ENCODE data around the gene FAM50B.

Gene FAM50B

GRCh38 chr6:3848925-3849605 lies at the start of gene FAM50B:
Gene FAM50B, plus strand, starts transcription at chr6:3849373. Its CDS starts 439 bp downstream, at chr6:3849812.
- TF ChIP-seq CTCF (conservative IDR thresholded peaks at IDR 0.05) = peak; percentile 94
- no peak for TF ChIP-seq ZFX (IDR thresholded peaks at IDR 0.05)
- peak within 1 kb of the TSS; percentile 64 for H3K27ac ChIP-seq

DNA sequence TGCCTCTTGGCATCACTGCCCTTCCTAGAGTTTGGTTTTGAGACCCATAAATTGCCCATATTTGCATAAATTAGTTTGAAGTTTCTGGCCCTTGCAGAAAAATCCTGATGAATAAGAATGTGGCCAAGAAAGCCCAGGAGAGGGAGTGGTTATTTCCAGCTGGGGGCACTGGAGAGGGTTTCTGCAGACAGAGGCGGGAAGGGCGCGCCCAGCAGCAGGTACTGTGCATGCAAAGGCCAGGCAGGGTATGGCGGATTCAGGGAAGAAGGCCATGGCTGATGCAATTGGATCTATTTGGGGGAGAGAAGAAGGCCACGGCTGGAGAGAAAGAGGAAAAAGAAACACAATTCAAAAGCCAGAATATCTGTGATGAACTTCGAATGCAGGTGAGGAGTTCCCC lies 49.5 kb upstream of the FAM50B start:
- no peak overlapping the region for H3K27ac ChIP-seq
- TF ChIP-seq ZFX (IDR thresholded peaks at IDR 0.05) (no peak), CTCF (conservative IDR thresholded peaks at IDR 0.05) (no peak)

GRCh38 chr6:3800850-3801591 lies 48.2 kb upstream of the FAM50B start:
- H3K27ac ChIP-seq = no peak overlapping the region
- no peak for TF ChIP-seq CTCF (conservative IDR thresholded peaks at IDR 0.05)
- TF ChIP-seq ZFX (IDR thresholded peaks at IDR 0.05) = no peak

DNA sequence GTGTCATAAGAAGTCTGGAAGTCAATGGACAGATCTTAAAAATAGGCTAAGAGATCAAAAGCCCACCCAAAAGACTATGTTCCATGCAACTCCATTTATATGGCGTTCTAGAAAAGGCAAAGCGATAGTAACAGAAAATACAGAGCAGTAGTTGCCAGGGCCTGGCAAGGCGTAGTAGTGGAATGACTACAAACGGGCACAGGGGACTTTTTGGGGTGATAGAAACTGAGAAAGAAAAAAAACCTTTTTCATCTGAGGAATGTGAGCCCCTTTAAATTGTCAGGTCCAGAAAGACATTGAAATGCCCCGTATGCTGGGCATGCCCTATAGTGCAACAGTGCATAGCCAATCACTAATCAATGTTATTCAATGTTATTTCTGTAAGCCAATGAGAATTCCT lies 47.2 kb upstream of the FAM50B start:
- TF ChIP-seq ZFX (IDR thresholded peaks at IDR 0.05) (no peak), CTCF (conservative IDR thresholded peaks at IDR 0.05) (no peak)
- no peak overlapping the region for H3K27ac ChIP-seq

GRCh38 chr6:3803627-3804468 lies 45.3 kb upstream of the FAM50B start:
- no peak overlapping the region for H3K27ac ChIP-seq
- TF ChIP-seq CTCF (conservative IDR thresholded peaks at IDR 0.05) (no peak), ZFX (IDR thresholded peaks at IDR 0.05) (no peak)

DNA sequence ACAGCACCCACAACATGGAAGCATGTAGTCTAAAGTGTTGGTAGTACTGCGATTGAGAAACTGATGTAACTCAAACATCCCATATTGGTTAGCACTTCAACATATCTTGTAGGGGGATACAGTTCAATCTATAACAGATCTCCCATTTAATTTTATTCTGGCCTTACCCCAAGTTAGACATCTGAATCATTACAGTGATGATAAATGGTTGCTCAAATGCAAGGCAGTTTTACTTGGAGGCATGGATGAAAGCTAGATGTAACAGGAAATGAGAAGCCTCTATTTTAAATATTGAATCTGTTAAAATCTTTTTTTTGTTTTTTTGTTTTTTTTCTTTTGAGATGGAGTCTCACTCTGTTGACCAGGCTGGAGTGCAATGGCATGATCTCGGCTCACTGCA lies 44.2 kb upstream of the FAM50B start:
- no peak for TF ChIP-seq ZFX (IDR thresholded peaks at IDR 0.05)
- TF ChIP-seq CTCF (conservative IDR thresholded peaks at IDR 0.05) = no peak
- no peak overlapping the region for H3K27ac ChIP-seq
